ENCODE measurements around the gene ITSN2.

DNA sequence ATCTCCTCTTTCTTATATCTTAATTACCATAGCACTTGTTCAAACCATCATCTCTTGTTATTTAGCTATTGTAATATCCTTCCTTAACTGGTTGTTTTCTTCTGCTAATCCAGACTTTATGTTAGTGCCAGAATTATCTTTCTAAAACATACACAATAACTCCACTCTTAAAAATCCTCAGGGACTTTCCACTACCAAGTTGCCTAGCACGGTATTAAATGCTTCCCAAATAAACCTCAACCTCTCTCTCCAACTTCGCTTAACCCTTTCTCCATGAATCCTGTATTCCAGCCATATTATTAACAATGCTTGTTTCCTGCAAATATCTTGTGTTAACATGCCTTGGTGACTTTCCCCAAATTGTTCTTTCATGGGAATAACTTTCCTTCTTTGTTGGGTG lies 101.0 kb downstream of the ITSN2 start:
- TF ChIP-seq, protein P1, sequence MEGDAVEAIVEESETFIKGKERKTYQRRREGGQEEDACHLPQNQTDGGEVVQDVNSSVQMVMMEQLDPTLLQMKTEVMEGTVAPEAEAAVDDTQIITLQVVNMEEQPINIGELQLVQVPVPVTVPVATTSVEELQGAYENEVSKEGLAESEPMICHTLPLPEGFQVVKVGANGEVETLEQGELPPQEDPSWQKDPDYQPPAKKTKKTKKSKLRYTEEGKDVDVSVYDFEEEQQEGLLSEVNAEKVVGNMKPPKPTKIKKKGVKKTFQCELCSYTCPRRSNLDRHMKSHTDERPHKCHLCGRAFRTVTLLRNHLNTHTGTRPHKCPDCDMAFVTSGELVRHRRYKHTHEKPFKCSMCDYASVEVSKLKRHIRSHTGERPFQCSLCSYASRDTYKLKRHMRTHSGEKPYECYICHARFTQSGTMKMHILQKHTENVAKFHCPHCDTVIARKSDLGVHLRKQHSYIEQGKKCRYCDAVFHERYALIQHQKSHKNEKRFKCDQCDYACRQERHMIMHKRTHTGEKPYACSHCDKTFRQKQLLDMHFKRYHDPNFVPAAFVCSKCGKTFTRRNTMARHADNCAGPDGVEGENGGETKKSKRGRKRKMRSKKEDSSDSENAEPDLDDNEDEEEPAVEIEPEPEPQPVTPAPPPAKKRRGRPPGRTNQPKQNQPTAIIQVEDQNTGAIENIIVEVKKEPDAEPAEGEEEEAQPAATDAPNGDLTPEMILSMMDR (IDR thresholded peaks at IDR 0.05; ENCODE audit: low read depth, low read length, missing input control) = no peak
- TF ChIP-seq, protein P2, sequence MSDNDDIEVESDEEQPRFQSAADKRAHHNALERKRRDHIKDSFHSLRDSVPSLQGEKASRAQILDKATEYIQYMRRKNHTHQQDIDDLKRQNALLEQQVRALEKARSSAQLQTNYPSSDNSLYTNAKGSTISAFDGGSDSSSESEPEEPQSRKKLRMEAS (IDR thresholded peaks at IDR 0.05) = no peak
- TF ChIP-seq FOXA1 (IDR thresholded peaks at IDR 0.05) (no peak), TAF1 (conservative IDR thresholded peaks at IDR 0.05) (no peak), HNF4G (IDR thresholded peaks at IDR 0.05) (no peak), RAD21 (IDR thresholded peaks at IDR 0.05) (no peak), JUND (IDR thresholded peaks at IDR 0.05) (no peak), GABPA (IDR thresholded peaks at IDR 0.05 in 1 of 2, conservative IDR thresholded peaks at IDR 0.05 in 1 of 2) (no peak), YY1 (IDR thresholded peaks at IDR 0.05) (no peak), ZBTB33 (IDR thresholded peaks at IDR 0.05) (no peak)
- TF ChIP-seq, protein P3, sequence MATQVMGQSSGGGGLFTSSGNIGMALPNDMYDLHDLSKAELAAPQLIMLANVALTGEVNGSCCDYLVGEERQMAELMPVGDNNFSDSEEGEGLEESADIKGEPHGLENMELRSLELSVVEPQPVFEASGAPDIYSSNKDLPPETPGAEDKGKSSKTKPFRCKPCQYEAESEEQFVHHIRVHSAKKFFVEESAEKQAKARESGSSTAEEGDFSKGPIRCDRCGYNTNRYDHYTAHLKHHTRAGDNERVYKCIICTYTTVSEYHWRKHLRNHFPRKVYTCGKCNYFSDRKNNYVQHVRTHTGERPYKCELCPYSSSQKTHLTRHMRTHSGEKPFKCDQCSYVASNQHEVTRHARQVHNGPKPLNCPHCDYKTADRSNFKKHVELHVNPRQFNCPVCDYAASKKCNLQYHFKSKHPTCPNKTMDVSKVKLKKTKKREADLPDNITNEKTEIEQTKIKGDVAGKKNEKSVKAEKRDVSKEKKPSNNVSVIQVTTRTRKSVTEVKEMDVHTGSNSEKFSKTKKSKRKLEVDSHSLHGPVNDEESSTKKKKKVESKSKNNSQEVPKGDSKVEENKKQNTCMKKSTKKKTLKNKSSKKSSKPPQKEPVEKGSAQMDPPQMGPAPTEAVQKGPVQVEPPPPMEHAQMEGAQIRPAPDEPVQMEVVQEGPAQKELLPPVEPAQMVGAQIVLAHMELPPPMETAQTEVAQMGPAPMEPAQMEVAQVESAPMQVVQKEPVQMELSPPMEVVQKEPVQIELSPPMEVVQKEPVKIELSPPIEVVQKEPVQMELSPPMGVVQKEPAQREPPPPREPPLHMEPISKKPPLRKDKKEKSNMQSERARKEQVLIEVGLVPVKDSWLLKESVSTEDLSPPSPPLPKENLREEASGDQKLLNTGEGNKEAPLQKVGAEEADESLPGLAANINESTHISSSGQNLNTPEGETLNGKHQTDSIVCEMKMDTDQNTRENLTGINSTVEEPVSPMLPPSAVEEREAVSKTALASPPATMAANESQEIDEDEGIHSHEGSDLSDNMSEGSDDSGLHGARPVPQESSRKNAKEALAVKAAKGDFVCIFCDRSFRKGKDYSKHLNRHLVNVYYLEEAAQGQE (IDR thresholded peaks at IDR 0.05) = no peak
- TF ChIP-seq, protein P4, sequence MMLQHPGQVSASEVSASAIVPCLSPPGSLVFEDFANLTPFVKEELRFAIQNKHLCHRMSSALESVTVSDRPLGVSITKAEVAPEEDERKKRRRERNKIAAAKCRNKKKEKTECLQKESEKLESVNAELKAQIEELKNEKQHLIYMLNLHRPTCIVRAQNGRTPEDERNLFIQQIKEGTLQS (IDR thresholded peaks at IDR 0.05) = no peak
